HK-2 (cell line): Measurements from ENCODE around the gene EHBP1.

ENCODE experiments used
- DNase-seq: peaks from one replicate; pipeline ENCODE4 v3.0.0-alpha.2; 2018; ENCODE audit not compliant: unreplicated experiment

Gene EHBP1

GRCh38 chr2:62822549-62822948 is 117.0 kb downstream of the EHBP1 start:
- no peak for DNase-seq

GRCh38 chr2:62824388-62824787 is 118.9 kb downstream of the EHBP1 start:
- DNase-seq, result no peak

GRCh38 chr2:62826141-62826540 is 120.6 kb downstream of the EHBP1 start:
- no peak for DNase-seq

- DNase-seq, result no peak
Measured at GRCh38 chr2:62826953-62827675, 121.6 kb downstream of the EHBP1 start.

- DNase-seq, result no peak
Measured at GRCh38 chr2:62831729-62832128, 126.2 kb downstream of the EHBP1 start.

- DNase-seq, result no peak
Measured at GRCh38 chr2:62844311-62845090, 139.0 kb downstream of the EHBP1 start.

- no peak for DNase-seq
Measured at GRCh38 chr2:62845256-62845655, 139.7 kb downstream of the EHBP1 start.

- no peak for DNase-seq
Measured at GRCh38 chr2:62852254-62852653, 146.7 kb downstream of the EHBP1 start.

- no peak for DNase-seq
Measured at GRCh38 chr2:62854600-62855514, 149.3 kb downstream of the EHBP1 start.

GRCh38 chr2:62856228-62857040 is 150.9 kb downstream of the EHBP1 start:
- no peak for DNase-seq

- no peak for DNase-seq
Measured at GRCh38 chr2:62857139-62857931, 151.8 kb downstream of the EHBP1 start.

GRCh38 chr2:62858231-62858832 is 152.8 kb downstream of the EHBP1 start:
- DNase-seq, result no peak

GRCh38 chr2:62868947-62869346 is 163.4 kb downstream of the EHBP1 start:
- no peak for DNase-seq

- DNase-seq, result no peak
Measured at GRCh38 chr2:62870966-62871365, 165.5 kb downstream of the EHBP1 start.

- DNase-seq, result no peak
Measured at GRCh38 chr2:62871506-62871905, 166.0 kb downstream of the EHBP1 start.

- DNase-seq, result no peak
Measured at GRCh38 chr2:62873603-62874002, 168.1 kb downstream of the EHBP1 start.

GRCh38 chr2:62874881-62875383 is 169.4 kb downstream of the EHBP1 start:
- no peak for DNase-seq

GRCh38 chr2:62881162-62881795 is 175.8 kb downstream of the EHBP1 start:
- no peak for DNase-seq

GRCh38 chr2:62883629-62884028 is 178.1 kb downstream of the EHBP1 start:
- no peak for DNase-seq
